HG02970 (cell line): Measurements from ENCODE around the gene KL.

Experiments
- ATAC-seq: cut with Tn5 transposase; IDR thresholded peaks from one replicate; pipeline ENCODE4 v1.9.1; 2021; ENCODE audit warnings: mild to moderate bottlenecking, moderate library complexity, moderate number of reproducible peaks; ENCODE audit not compliant: unreplicated experiment, low FRiP score

KL gene

DNA sequence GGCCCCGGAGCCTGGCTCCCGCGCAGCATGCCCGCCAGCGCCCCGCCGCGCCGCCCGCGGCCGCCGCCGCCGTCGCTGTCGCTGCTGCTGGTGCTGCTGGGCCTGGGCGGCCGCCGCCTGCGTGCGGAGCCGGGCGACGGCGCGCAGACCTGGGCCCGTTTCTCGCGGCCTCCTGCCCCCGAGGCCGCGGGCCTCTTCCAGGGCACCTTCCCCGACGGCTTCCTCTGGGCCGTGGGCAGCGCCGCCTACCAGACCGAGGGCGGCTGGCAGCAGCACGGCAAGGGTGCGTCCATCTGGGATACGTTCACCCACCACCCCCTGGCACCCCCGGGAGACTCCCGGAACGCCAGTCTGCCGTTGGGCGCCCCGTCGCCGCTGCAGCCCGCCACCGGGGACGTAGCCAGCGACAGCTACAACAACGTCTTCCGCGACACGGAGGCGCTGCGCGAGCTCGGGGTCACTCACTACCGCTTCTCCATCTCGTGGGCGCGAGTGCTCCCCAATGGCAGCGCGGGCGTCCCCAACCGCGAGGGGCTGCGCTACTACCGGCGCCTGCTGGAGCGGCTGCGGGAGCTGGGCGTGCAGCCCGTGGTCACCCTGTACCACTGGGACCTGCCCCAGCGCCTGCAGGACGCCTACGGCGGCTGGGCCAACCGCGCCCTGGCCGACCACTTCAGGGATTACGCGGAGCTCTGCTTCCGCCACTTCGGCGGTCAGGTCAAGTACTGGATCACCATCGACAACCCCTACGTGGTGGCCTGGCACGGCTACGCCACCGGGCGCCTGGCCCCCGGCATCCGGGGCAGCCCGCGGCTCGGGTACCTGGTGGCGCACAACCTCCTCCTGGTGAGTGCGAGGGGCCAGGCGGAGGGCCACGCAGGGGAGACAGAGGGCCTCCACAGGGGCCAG is at the start of gene KL:
TSS of gene KL (plus strand) at position 10 of the 909 bp plus-strand sequence. CDS start at position 28, 18 bp downstream.
- no peak for ATAC-seq

DNA sequence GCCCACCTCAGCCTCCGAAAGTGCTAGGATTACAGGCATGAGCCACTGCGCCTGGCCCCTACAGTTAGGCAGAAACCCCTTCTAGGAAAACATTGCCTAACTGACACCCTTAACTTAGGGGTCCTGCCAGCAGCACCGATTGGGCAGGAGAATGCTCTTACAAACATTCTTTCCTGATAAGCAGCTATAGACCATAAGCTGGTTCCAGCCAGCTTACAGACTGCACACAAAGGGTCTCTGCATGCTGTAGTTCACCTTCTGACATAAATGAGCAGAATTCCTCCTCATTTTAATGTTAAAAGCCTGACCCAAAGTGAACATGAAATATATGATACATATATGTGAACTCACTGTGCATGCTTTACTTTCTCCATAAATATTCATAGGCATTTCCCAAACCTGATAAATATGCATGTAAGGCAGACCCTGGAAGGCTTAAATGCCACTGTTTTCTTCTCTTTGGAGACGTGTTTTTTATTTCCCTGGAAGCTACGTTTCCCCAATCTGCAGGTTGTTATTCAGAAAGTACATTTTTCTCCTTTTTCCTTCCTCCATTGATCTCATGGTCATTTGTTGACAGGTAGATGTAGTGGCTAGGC is 48.5 kb upstream of the KL start:
- ATAC-seq: no peak

DNA sequence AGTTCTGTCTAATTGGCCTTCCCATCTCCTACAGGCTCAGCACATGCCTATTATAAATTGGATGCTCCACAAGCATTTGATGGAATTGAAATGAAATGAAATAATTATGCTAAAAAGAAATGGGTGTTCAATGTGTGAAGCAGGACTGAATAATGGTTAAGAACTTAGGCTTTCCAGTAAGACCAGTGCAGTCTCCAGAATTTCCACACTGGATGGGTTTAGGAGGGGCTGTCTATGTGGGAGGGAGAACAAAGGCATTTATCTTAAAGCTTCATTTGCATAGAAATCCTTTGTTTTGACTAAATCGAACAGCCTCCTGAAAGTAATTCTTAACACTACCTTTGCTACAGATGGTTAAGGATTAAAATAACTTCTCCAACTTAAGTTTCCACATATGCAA is 47.9 kb upstream of the KL start:
- ATAC-seq: no peak

DNA sequence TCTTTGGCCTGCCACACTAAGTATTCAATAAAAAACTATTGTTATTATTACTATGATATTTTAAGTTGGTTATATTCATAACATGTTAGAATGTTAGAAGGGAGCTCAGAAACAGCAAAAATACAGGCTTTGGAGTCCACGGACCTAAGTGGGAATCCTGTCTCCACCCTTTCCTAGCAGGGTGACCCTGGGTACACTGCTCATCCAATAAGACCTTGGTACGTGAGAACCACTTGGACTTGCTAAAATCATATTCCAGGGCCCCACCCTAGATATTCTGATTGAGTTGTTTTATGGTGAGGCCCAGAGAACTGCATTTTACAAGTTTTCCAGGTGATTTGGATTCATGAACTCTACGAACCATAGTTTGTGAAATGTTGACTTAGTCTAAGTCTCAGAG is 47.4 kb upstream of the KL start:
- no peak for ATAC-seq

DNA sequence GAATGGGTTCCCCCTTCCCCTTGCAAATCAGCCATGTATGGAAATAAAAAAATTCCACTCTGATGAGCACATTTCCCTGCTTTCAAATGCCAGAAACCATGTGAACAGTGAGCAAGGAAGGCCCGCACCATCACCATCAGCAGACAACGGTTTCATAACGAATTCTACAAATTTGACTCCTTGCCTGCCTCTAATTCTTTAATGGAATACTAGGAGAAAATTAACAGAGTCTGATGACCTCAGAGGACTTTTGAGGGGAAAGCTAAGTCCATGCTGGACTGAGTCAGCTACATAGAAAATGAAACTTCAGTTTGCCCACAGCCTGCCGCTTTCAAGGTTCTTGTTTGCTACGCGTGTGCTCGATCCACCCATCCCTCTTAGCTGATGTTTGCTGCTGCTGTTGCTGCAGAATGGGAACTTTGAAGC is 46.7 kb upstream of the KL start:
- ATAC-seq: no peak

DNA sequence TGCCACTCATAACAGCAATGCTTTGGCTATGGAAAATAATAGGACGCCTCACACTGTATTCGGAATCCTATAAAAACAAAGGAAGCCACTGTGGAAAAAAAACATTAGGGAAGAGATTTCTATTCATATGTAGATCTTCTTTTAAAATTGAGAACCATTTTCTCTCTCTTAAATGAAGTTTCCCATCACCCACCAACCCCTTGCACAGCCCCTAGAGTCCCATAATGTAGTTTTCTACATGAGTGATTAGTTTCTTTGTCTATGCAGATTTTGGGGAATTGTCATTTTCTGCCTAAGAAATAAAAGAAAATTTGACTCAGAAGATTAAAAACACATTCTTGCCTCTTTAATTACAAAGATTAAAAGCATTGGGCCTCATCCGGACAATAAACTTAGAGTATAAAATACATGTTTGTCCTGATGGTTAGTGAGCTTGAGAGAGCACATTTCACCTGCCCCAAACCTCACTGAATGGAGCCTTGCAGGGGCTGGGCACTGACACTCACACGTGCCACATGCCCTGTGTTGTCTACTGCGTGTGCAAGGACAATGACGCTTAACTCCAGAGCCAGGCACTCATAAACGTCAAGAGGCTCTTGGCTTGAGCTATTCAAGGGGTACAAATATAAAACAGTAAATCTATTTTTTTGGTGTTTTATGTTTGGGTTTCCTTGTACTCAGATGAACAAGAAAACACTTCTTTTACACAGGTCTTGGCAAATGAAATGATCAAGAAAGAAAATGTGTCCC is 40.0 kb upstream of the KL start:
- ATAC-seq: no peak

DNA sequence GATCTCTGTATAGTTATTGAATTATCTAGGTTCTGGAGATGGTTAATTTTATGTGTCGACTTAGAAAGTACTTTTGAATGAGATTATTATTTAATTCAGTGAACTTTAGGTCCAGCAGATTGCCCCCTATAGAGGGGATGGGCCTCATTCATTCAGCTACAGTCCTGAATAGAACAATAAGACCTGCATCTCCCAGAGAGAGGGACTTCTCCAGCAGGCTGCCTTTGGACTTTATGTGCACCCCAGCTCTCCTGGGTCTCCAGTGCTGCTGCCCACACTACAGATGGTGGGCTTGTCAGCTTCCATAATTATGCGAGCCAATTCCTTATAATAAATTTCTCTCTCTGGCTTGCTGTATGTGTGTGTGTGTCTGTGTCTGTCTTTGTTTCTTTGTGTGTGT is 39.3 kb upstream of the KL start:
- ATAC-seq: no peak

DNA sequence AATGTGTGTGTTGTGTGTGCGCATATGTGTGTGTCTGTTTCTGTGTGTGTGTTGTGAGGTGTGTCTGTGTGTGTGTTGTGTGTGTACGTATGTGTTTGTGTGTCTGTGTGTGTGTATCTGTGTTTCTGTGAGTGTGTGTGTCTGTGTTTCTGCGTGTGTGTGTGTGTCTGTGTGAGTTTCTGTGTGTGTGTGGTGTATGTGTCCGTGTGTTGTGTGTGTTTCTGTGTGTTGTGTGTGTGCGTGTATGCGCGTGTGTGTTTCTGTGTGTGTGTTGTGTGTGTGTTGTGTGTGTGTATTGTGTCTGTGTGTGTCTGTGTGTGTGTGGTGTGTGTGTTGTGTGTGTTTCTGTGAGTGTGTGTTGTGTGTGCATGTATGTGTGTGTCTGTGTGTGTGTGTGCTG is 38.9 kb upstream of the KL start:
- no peak for ATAC-seq

DNA sequence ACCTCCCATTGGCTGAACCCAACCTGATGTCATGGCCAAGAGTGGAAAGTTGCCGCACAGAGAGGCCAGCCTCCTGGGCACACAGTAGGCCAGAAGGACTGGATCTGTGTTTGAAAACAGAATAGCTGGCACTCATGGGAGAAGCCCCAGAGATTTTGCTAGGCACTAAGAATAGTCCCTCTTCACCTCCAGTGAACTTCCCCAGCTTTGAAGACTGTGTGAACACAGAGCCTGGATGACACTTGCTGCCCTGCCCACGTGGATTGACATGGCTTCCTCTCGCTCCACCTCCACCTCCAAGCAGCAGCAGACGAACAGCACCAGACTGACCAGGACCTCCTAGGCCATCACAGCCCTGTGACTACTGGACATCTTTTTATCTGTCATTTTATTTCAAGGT is 37.9 kb upstream of the KL start:
- ATAC-seq: no peak

DNA sequence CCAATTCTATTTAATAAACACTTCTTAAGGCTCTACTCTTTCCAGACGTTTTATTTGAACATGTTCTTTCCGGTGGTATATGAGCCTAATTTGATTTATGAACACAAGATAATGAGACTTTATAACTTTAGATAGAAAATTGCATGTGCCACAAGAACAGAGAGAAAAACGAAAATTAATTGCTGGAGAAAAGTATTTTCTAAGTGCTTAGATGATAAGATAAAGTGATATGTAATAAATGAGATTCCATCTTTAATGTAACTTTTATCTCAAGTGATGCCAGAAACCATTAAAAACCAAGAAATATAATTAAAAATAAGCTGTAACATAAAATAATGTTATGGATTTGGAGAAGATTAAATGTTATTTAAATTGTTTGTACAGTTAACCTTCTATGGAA is 33.2 kb upstream of the KL start:
- ATAC-seq: no peak

DNA sequence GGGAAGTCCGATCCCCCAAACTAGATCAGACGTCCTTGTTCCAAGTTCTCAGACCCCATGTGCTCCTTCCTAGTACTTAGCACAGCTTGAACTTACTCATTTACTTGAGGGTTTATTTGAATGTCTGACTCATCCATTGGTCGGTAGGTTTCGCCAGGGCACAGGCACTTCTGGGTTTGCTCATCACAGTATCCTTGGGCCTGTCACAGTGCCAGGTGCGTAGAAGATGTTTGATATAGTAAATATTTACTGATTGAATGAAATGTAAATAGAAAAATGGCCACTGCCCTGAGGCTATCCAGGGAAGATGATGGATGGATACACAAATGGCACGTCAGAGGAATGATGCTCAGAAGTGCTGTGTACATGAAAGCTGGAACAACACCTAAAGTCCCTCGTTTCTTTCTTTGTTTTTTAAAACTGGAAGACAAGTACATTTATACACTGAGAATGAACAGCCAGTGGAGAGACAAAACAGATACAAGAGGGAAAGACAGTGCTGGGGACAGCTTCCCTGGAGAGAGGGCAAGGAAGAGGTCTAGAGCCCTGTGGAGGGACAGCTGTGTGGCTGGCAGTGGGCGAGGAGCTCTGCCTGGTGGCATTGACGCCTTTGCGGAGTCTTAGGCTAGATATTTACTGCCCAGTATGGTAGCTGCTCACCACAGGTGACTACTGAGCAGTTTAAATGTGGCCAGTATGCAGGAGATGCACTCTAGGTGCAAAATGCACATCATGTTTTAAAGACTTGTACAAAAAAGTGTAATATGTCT is 31.2 kb upstream of the KL start:
- ATAC-seq: no peak

DNA sequence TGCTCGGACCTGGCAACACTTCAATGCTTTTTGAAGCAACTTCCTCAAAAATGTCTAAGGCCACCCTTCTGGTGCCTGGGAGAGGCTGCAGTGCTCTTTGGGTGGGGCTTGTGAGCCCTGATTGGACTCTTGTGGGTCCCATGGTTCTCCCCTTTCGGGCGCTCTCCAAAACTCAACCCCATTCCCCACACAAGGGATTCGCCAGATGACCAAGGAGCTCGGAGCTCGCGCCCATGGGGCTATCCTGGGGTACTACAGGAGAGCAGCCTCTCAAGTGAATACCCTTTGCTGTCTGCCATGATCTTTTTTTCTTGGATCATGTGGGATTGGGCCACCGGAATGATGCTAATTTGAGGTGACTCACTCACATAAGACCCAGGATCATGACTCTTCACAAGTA is 29.7 kb upstream of the KL start:
- no peak for ATAC-seq

DNA sequence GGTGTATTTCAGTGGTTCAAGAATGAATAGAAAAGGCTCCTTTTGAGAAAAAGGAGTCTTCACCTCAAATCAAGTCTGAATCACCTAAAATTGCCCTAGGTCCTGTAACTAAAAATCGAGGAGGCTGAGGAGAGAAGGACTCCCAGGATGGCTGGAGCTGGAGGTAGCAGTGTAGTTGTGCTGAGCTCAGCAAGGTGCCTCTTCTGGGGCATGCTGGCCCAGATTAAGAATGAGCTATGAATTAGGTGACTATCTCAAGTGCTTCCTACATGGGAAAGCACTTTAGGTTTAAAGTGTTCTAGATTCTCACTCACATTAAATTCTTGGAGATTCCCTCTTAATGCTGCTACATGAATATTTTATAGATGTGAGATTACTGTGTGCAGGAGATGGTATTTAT is 28.8 kb upstream of the KL start:
- no peak for ATAC-seq

DNA sequence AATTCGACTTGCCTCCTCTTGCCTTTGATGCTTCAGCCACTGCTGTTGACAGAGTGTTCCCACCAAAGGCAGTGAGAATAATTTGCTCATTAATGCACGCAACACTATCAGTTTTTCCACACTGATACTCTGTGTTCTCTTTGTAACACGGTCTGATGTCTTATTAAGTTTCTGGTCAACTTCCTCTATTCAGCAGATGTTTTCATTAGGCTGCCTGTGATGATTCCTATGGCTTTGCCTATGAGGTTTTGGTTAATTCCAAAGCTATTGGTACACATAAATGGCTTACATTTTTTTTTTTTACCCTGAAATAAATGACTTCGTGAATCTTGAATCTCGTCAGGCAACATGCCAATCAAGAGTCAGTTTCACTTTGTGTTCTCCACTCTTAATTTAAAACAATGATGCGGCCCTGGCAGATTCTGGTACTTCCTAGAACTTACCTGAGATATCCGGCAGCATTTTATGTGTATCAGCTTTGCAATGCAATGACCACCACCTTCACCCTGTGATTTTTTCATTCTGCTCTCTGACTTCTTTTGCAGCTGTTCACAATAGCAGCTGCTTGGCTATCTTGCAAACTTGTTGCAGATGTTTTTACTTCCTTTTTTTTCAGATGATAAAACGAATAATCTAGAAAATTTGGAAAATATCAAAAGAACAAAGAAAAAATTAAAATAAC is 27.5 kb upstream of the KL start:
- ATAC-seq: no peak

DNA sequence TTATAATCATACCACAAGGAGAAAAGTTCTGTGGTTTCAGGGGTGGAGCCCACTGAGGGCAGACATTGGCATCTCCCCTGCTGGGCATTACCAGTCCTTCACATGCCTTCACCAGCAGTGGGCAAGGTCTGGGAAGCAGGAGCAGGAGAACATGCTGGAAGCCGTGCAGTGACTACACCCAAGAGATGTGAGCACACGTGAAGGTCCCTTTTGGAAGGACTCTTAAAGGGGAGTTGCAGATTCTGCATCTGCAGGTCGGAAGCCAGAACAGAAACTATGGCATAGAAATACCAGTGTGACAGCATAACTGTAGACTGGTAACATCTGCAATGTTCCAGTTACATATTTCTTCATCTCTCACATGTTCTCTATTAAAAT is 26.9 kb upstream of the KL start:
- no peak for ATAC-seq

DNA sequence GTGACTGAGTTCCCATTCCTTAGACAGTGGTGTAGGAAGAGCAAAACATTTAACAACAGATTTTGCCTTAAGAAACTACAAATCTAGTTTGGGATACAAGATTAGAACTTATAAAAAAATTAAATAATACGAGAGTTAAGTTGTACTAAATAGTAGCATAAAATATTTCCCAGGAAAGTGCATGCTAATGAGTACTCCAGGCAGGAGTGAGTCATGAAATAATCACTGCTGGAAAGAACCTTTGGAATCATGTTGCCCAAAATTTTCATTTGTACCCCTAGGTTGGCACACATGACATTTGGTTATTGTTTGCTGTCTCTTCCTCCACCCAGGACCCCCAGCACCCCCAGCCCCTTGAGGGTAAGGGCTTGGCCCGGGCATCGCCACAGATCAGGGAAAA is 26.3 kb upstream of the KL start:
- ATAC-seq: no peak

DNA sequence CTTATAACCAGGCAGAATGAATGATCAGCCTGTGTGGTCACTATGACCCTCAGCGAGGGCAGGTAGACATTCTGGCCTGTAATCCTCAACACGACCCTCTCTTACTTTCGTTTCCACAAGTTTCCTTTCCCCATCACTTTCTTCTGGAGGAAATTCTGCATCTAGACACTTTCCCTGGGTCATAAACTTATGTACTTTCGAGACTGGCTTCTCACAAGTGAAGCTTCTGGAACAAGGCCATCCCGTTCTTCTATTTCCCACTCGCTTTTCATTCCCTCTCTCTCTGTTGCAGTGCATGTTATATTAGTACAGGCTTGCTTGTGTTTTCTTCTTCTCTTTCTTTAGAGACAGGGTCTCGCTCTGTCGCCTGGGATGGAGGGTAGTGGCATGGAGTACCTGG is 23.1 kb upstream of the KL start:
- no peak for ATAC-seq

DNA sequence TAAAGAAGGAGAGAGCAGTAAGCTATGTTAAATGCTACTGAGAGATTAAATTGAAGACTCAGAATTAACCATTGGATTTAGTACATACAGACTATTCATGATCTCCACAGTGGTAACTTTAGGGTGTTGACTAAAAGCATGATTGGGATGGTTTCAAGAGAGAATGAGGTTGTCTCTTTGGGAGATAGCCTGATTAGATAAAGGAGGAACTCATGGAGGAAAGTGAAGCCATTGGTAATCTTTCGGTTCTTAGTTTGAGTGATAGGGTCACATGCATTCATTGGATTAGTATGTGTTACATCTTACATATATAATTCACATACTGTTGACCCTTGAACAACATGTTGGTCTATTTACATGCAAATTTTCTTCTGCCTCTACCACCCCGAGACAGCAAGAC is 18.8 kb upstream of the KL start:
- ATAC-seq: no peak

DNA sequence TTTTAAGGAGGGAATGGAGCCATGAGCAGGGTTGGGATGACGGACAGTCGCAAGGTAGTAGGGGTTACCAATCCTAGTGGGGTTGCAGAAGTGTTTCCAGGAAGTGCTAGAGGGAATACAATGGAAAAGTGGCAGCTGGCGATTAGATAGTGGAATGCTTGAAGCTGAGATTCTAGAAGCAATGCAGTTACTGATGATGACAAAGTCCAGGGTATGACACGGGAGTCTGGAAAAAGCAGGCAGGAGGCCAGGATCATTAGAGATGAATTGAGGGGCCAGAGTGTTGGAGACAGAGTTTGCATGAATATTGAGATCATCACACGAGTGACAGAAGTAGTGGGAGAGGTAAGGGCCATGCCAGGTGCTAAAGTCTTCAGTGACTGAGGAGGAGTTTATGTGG is 17.3 kb upstream of the KL start:
- ATAC-seq: no peak

DNA sequence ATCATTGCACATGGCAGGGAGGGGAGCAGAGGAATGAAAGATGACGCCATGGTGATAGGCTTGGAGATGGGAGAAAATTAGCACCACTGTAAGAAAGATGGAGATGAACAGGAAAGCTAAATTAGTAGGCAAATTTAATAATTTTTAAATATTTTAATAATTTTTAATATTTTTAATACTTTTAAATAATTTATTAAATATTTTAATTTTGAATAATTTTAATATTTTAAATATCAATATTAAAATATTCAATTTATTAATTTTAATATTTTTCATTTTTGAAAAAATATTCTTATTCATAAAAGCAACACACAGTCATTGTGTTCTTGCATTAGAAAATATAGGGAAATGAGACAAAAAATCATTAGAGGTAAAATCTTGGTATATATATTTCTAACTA is 15.9 kb upstream of the KL start:
- no peak for ATAC-seq
